ENCODE measurements around the gene JUNB.

DNA sequence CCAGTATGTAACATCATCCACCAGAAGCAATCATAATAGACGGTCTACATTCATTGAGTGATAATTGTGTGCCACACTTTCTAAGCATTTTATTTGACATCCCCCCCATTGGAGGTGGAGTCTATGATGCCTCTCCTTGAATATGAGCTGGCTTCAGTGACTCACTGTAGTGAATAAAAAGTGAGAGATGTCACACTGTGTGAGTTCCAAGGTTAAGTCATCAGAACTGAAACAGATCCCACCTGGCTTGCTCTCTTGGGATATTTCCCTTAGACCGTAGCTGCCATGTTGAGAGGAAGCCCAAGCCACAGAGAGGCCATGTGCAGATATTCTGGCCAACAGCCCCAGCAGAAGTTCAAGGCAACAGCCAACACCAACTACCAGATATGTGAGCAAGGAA, 30.5 kb downstream of the JUNB start:
- TF ChIP-seq EZH2 (optimal IDR thresholded peaks at IDR 0.05; ENCODE audit: low read depth, low read length) (no peak), EZH2phosphoT487 (IDR thresholded peaks at IDR 0.05; ENCODE audit: low read length) (no peak)
- TF ChIP-seq, protein P1, sequence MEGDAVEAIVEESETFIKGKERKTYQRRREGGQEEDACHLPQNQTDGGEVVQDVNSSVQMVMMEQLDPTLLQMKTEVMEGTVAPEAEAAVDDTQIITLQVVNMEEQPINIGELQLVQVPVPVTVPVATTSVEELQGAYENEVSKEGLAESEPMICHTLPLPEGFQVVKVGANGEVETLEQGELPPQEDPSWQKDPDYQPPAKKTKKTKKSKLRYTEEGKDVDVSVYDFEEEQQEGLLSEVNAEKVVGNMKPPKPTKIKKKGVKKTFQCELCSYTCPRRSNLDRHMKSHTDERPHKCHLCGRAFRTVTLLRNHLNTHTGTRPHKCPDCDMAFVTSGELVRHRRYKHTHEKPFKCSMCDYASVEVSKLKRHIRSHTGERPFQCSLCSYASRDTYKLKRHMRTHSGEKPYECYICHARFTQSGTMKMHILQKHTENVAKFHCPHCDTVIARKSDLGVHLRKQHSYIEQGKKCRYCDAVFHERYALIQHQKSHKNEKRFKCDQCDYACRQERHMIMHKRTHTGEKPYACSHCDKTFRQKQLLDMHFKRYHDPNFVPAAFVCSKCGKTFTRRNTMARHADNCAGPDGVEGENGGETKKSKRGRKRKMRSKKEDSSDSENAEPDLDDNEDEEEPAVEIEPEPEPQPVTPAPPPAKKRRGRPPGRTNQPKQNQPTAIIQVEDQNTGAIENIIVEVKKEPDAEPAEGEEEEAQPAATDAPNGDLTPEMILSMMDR (IDR thresholded peaks at IDR 0.05; ENCODE audit: low read length): no peak
